Neuron (in vitro differentiated cells): Measurements from ENCODE around the gene IP6K3.

Experiments
- H2AFZ ChIP-seq: one replicate; pipeline ENCODE4 v1.6.1; 2013; ENCODE audit warnings: low read depth, mild to moderate bottlenecking, inconsistent platforms, low read length, moderate library complexity
- H3K27me3 ChIP-seq: one replicate; pipeline ENCODE4 v1.6.1; 2013; ENCODE audit warnings: low read length; ENCODE audit not compliant: insufficient read depth
- H3K36me3 ChIP-seq: one replicate; pipeline ENCODE4 v1.6.1; 2013; ENCODE audit warnings: low read length; ENCODE audit not compliant: insufficient read depth
- H3K4me1 ChIP-seq: one replicate; pipeline ENCODE4 v1.6.1; 2013; ENCODE audit warnings: low read length; ENCODE audit not compliant: insufficient read depth
- H3K4me3 ChIP-seq: 2 replicates; pipeline ENCODE4 v1.5.1; 2013; ENCODE audit warnings: mild to moderate bottlenecking, low read length, moderate library complexity
- H3K9me3 ChIP-seq: one replicate; pipeline ENCODE4 v1.6.1; 2013; ENCODE audit warnings: low read length

Gene IP6K3

GRCh38 chr6:33761922-33762629, 15.4 kb upstream of the IP6K3 start:
- no peaks in the 10 kb centered on the region for H3K36me3 ChIP-seq
- no peaks in the 10 kb centered on the region for H3K9me3 ChIP-seq
- H3K4me1 ChIP-seq: no peaks in the 10 kb centered on the region
- H3K4me3 ChIP-seq: no peak overlapping the region
- H3K27me3 ChIP-seq: peaks cover 3% of the 10 kb centered on the region
- no peak overlapping the region for H2AFZ ChIP-seq

GRCh38 chr6:33761581-33761921, 14.8 kb upstream of the IP6K3 start:
- no peak overlapping the region for H2AFZ ChIP-seq
- H3K27me3 ChIP-seq: peaks cover 7% of the 10 kb centered on the region

GRCh38 chr6:33759887-33760629, 13.4 kb upstream of the IP6K3 start:
- no peak overlapping the region for H2AFZ ChIP-seq
- peaks cover 8% of the 10 kb centered on the region for H3K27me3 ChIP-seq
- no peaks in the 10 kb centered on the region for H3K9me3 ChIP-seq

More at GRCh38 chr6:33761581-33761921, 14.8 kb upstream of the IP6K3 start:
- H3K4me1 ChIP-seq: no peaks in the 10 kb centered on the region
- H3K9me3 ChIP-seq: no peaks in the 10 kb centered on the region
- no peak overlapping the region for H3K4me3 ChIP-seq
- H3K36me3 ChIP-seq: no peaks in the 10 kb centered on the region

GRCh38 chr6:33758815-33759216, 12.1 kb upstream of the IP6K3 start:
- Histone ChIP-seq H3K4me1 (peaks cover 2% of the 10 kb centered on the region), H3K27me3 (peaks cover 8% of the 10 kb centered on the region), H3K9me3 (no peaks in the 10 kb centered on the region), H2AFZ (no peak overlapping the region), H3K4me3 (no peak overlapping the region), H3K36me3 (no peaks in the 10 kb centered on the region)

More at GRCh38 chr6:33759887-33760629, 13.4 kb upstream of the IP6K3 start:
- Histone ChIP-seq H3K36me3 (no peaks in the 10 kb centered on the region), H3K4me3 (no peak overlapping the region), H3K4me1 (peaks cover 2% of the 10 kb centered on the region)

GRCh38 chr6:33757906-33758305, 11.2 kb upstream of the IP6K3 start:
- Histone ChIP-seq H2AFZ (no peak overlapping the region), H3K27me3 (peaks cover 8% of the 10 kb centered on the region), H3K9me3 (no peaks in the 10 kb centered on the region), H3K4me3 (no peak overlapping the region), H3K36me3 (no peaks in the 10 kb centered on the region), H3K4me1 (peaks cover 2% of the 10 kb centered on the region)

GRCh38 chr6:33757113-33757512, 10.4 kb upstream of the IP6K3 start:
- Histone ChIP-seq H3K4me3 (no peak overlapping the region), H3K4me1 (peaks cover 7% of the 10 kb centered on the region), H3K9me3 (no peaks in the 10 kb centered on the region), H2AFZ (no peak overlapping the region), H3K36me3 (no peaks in the 10 kb centered on the region), H3K27me3 (peaks cover 8% of the 10 kb centered on the region)

GRCh38 chr6:33756211-33756954, 9.7 kb upstream of the IP6K3 start:
- H3K9me3 ChIP-seq: no peaks in the 10 kb centered on the region
- no peak overlapping the region for H3K4me3 ChIP-seq

GRCh38 chr6:33755070-33755869, 8.6 kb upstream of the IP6K3 start:
- Histone ChIP-seq H3K27me3 (peaks cover 7% of the 10 kb centered on the region), H3K36me3 (no peaks in the 10 kb centered on the region), H2AFZ (no peak overlapping the region), H3K4me1 (peaks cover 13% of the 10 kb centered on the region), H3K4me3 (no peak overlapping the region), H3K9me3 (no peaks in the 10 kb centered on the region)

More at GRCh38 chr6:33756211-33756954, 9.7 kb upstream of the IP6K3 start:
- peaks cover 8% of the 10 kb centered on the region for H3K27me3 ChIP-seq
- H2AFZ ChIP-seq: no peak overlapping the region
- H3K4me1 ChIP-seq: peaks cover 13% of the 10 kb centered on the region
- no peaks in the 10 kb centered on the region for H3K36me3 ChIP-seq

GRCh38 chr6:33754222-33754621, 7.5 kb upstream of the IP6K3 start:
- H3K9me3 ChIP-seq: no peaks in the 10 kb centered on the region
- peaks cover 5% of the 10 kb centered on the region for H3K27me3 ChIP-seq
- no peak overlapping the region for H2AFZ ChIP-seq
- peaks cover 13% of the 10 kb centered on the region for H3K4me1 ChIP-seq
- H3K36me3 ChIP-seq: no peaks in the 10 kb centered on the region
- H3K4me3 ChIP-seq: no peak overlapping the region

GRCh38 chr6:33752646-33753015, 5.9 kb upstream of the IP6K3 start:
- Histone ChIP-seq H3K9me3 (no peaks in the 10 kb centered on the region), H3K27me3 (peaks cover 5% of the 10 kb centered on the region), H2AFZ (no peak overlapping the region), H3K4me3 (no peak overlapping the region), H3K36me3 (no peaks in the 10 kb centered on the region), H3K4me1 (peaks cover 15% of the 10 kb centered on the region)

GRCh38 chr6:33751771-33752645, 5.3 kb upstream of the IP6K3 start:
- Histone ChIP-seq H2AFZ (no peak overlapping the region), H3K4me1 (peaks cover 18% of the 10 kb centered on the region), H3K36me3 (no peaks in the 10 kb centered on the region), H3K9me3 (no peaks in the 10 kb centered on the region), H3K27me3 (peaks cover 5% of the 10 kb centered on the region), H3K4me3 (no peak overlapping the region)
